CD4-positive, alpha-beta T cell (primary cell): ENCODE measurements around the gene CCDC160. TPM values are rescaled to one million over a fixed set of nuclear protein-coding genes. Genes with fewer than 3 reads are reported as not detected.

Experiments
- ATAC-seq: fragments of 200-7000 bp; cut with Tn5 transposase; one replicate; pipeline ENCODE4 v1.10.0; 2022; ENCODE audit warnings: mild to moderate bottlenecking; ENCODE audit not compliant: poor library complexity
- CTCF ChIA-PET: fragments of 350-600 bp; sonication (Branson Sonifier 250); formaldehyde crosslinking; loops from one replicate; lab custom pipeline; 2021; ENCODE audit warnings: antibody characterized with exemption, inconsistent platforms; lab: Charles Lee
- POLR2A ChIA-PET: fragments of 350-600 bp; sonication (Branson Sonifier 250); formaldehyde crosslinking; loops from one replicate; lab custom pipeline; 2021; ENCODE audit warnings: antibody characterized with exemption, inconsistent platforms; lab: Charles Lee
- DNase-seq, 14 experiments: peaks; one replicate each; pipeline ENCODE4 v3.0.0-alpha.2; 2013 to 2020; ENCODE audit warnings: mixed read lengths in 2 of 14
- H3K27ac ChIP-seq, 2 donors: one replicate each; pipeline versions ENCODE4 v1.5.1 to v1.7.0; 2013; ENCODE audit warnings: low read length in 2 of 2, low read depth in 1 of 2, mild to moderate bottlenecking in 1 of 2
- H3K27me3 ChIP-seq, 2 experiments: 1 replicate in 1 of 2; 2 replicates in 1 of 2; pipeline versions ENCODE4 v1.6.1 to v1.7.0; 2013; ENCODE audit warnings: low read length in 2 of 2, control low read depth in 1 of 2, mild to moderate bottlenecking in 1 of 2, moderate library complexity in 1 of 2; ENCODE audit not compliant: insufficient read depth in 2 of 2, control insufficient read depth in 1 of 2
- H3K36me3 ChIP-seq: one replicate; pipeline ENCODE4 v1.6.1; 2013; ENCODE audit warnings: low read length, control low read depth; ENCODE audit not compliant: insufficient read depth
- H3K4me1 ChIP-seq: one replicate; pipeline ENCODE4 v1.6.1; 2013; ENCODE audit warnings: low read length, control low read depth; ENCODE audit not compliant: insufficient read depth
- H3K4me3 ChIP-seq: one replicate; pipeline ENCODE4 v1.5.1; 2013; ENCODE audit warnings: mild to moderate bottlenecking, low read length, moderate library complexity
- H3K9me3 ChIP-seq, 2 experiments: 1 replicate in 1 of 2; 2 replicates in 1 of 2; pipeline versions ENCODE4 v1.6.1 to v1.7.0; 2013; ENCODE audit warnings: low read length in 2 of 2, mild to moderate bottlenecking in 2 of 2, control low read depth in 1 of 2, moderate library complexity in 1 of 2; ENCODE audit not compliant: control insufficient read depth in 1 of 2, insufficient read depth in 1 of 2
- H3K27ac Mint-ChIP-seq: one replicate; pipeline ENCODE4 v1.8.0; 2020; ENCODE audit warnings: mixed read lengths
- H3K27me3 Mint-ChIP-seq: one replicate; pipeline ENCODE4 v1.8.0; 2021; ENCODE audit warnings: mixed read lengths
- H3K36me3 Mint-ChIP-seq: one replicate; pipeline ENCODE4 v1.8.0; 2021; ENCODE audit warnings: low read depth, mixed read lengths
- H3K4me1 Mint-ChIP-seq: one replicate; pipeline ENCODE4 v1.8.0; 2021; ENCODE audit warnings: low read depth, mixed read lengths
- H3K4me3 Mint-ChIP-seq: one replicate; pipeline ENCODE4 v1.8.0; 2020; ENCODE audit warnings: mild to moderate bottlenecking, mixed read lengths
- H3K9me3 Mint-ChIP-seq: one replicate; pipeline ENCODE4 v1.8.0; 2020; ENCODE audit warnings: mixed read lengths
- intact Hi-C, 2 experiments: fragments of 100-400 bp; cut with DNase I in 1 of 2; cut with micrococcal nuclease in 1 of 2; formaldehyde crosslinking; loops; one replicate each; pipeline versions ENCODE4 v1.15.1 to v1.9.0; 2023 to 2025; cut with DNase I, micrococcal nuclease
- total RNA-seq, 174 experiments: library from RNA in 2 of 174; stranded (reverse) in 2 of 174; gene quantifications; one replicate each; pipeline ENCODE4 v1.2.3 and lab custom pipeline; 2021 to 2026
- TF ChIP-seq, protein P1 (sequence below): fragments of 200-600 bp; IDR thresholded peaks from one replicate; pipeline ENCODE4 v1.8.0; 2022; ENCODE audit warnings: antibody characterized with exemption, mild to moderate bottlenecking

The CCDC160 gene
- total RNA-seq, 2 experiments from 2014 or later = not detected

DNA sequence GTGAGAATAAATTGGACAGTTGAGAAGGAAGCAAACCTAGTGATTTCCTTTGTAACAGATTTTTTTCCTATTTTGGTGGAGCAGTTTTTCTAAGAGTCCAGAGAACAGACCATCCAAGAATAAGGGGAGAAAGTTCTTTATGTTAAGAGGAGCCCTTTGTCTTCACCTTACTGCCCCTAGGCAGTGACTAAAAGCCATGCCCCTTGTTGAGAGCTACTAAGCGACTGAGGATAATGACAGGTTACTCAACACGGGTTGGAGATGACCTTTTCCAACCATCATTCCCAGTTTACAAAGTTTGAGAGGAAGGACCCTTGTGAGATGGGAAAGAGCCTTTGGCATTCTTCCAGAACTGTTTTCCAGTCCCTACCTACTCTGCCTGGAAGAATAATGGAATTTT lies 3.2 kb downstream of the CCDC160 start:
- Histone ChIP-seq H3K9me3 (peaks cover 0 to 4% of the 10 kb centered on the region in 2 experiments), H3K4me3 (no peak overlapping the region), H3K4me1 (peaks cover 7% of the 10 kb centered on the region), H3K36me3 (no peaks in the 10 kb centered on the region), H3K27me3 (peaks cover 0 to 10% of the 10 kb centered on the region in 2 experiments), H3K27ac (no peak overlapping the region)
- ChIA-PET CTCF (interaction anchor here (0.7 kb wide), 2 partner anchors 135 to 156 kb away, joined by 3 to 4 read pairs; no protein-coding TSS in a partner anchor), POLR2A (no interaction called here)
- ATAC-seq (no peak), DNase-seq (no peak)
- Mint-ChIP-seq H3K27me3 (peaks cover 17% of the 10 kb centered on the region), H3K4me1 (no peaks in the 10 kb centered on the region), H3K36me3 (no peaks in the 10 kb centered on the region), H3K9me3 (no peaks in the 10 kb centered on the region), H3K4me3 (no peak overlapping the region), H3K27ac (no peak overlapping the region)
- intact Hi-C loops = no loop called here
- TF ChIP-seq, protein P1, sequence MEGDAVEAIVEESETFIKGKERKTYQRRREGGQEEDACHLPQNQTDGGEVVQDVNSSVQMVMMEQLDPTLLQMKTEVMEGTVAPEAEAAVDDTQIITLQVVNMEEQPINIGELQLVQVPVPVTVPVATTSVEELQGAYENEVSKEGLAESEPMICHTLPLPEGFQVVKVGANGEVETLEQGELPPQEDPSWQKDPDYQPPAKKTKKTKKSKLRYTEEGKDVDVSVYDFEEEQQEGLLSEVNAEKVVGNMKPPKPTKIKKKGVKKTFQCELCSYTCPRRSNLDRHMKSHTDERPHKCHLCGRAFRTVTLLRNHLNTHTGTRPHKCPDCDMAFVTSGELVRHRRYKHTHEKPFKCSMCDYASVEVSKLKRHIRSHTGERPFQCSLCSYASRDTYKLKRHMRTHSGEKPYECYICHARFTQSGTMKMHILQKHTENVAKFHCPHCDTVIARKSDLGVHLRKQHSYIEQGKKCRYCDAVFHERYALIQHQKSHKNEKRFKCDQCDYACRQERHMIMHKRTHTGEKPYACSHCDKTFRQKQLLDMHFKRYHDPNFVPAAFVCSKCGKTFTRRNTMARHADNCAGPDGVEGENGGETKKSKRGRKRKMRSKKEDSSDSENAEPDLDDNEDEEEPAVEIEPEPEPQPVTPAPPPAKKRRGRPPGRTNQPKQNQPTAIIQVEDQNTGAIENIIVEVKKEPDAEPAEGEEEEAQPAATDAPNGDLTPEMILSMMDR = no peak

DNA sequence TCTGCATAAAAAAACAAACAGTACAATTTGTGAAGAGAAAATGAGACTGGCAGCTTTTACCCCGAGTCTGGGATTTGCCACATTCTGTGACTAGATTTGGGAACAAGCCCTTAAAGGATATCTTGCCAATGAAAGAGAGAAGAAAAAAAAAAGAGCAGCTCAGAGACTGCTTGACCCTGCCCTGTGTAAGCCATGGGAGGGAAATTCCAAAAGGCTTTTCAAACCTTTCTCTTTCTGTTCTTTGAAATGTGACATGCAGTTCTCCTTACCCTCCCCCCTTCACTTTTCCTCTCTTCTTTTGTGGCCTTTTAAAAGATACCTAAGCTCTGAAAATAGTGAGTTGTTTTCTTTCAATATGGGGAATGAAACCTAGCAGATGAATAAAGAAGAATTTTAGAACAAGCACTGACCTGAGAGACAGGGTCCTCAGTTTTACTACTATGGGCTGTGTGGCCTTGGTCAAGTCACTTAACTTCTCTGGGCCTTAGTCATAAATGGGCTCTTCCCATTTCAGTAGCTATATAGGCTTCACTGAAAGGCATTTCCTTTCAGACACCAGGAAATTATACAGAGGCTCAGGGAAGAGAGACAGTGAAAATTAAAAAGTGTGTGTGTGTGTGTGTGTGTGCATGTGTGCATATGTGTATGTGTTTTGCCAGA lies 5.1 kb downstream of the CCDC160 start:
- Mint-ChIP-seq H3K27ac (no peak overlapping the region), H3K4me3 (no peak overlapping the region), H3K27me3 (peaks cover 17% of the 10 kb centered on the region), H3K4me1 (no peaks in the 10 kb centered on the region), H3K9me3 (no peaks in the 10 kb centered on the region), H3K36me3 (no peaks in the 10 kb centered on the region)
- TF ChIP-seq, protein P1 = no peak
- Histone ChIP-seq H3K36me3 (no peaks in the 10 kb centered on the region), H3K4me3 (no peak overlapping the region), H3K9me3 (no peaks in the 10 kb centered on the region), H3K4me1 (peaks cover 4% of the 10 kb centered on the region), H3K27me3 (peaks cover 0 to 4% of the 10 kb centered on the region in 2 experiments), H3K27ac (no peak overlapping the region)
- ChIA-PET CTCF (no interaction called here), POLR2A (no interaction called here)
- no peak for ATAC-seq
- no peak for DNase-seq
- intact Hi-C loops = no loop called here

DNA sequence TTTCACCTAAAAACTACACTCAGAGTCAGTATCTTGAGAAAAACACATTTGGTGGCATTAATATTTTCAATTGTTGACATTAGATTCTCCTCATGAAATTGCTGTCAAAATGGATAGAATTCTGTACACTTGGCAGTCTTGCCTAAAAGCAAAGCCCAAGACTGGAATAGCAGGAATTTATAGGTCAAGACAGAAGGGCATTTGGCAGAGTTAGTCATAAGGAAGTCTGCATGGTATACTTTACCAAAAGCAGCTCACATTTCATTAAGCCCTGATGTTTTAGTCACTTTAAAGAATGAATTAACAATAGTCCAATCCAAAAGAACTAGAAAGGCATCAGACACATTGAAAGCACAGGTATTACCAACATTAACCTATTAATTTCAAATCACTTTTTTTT lies 7.1 kb downstream of the CCDC160 start:
- Histone ChIP-seq H3K4me3 (no peak overlapping the region), H3K9me3 (no peaks in the 10 kb centered on the region), H3K36me3 (no peaks in the 10 kb centered on the region), H3K27ac (no peak overlapping the region), H3K27me3 (peaks cover 0 to 7% of the 10 kb centered on the region in 2 experiments), H3K4me1 (no peaks in the 10 kb centered on the region)
- CTCF ChIA-PET = no interaction called here
- TF ChIP-seq, protein P1 = no peak
- no peak for DNase-seq
- intact Hi-C loops = no loop called here
- H3K4me1 Mint-ChIP-seq = no peaks in the 10 kb centered on the region
- H3K27ac Mint-ChIP-seq = no peak overlapping the region
- H3K9me3 Mint-ChIP-seq = no peaks in the 10 kb centered on the region
- peaks cover 6% of the 10 kb centered on the region for H3K27me3 Mint-ChIP-seq
- POLR2A ChIA-PET = no interaction called here
- H3K4me3 Mint-ChIP-seq = no peak overlapping the region
- no peaks in the 10 kb centered on the region for H3K36me3 Mint-ChIP-seq
- no peak for ATAC-seq
